Measurements from ENCODE around the gene MSANTD2.

The MSANTD2 gene

GRCh38 chr11:124758355-124759265 lies 41.6 kb downstream of the MSANTD2 start:
- 6% methylated on average over 52 of the region's 53 CpGs for WGBS
- no peak overlapping the region for H2AFZ ChIP-seq (ENCODE audit: low read depth, low read length)
- H2BK12ac ChIP-seq (ENCODE audit: low read length in 2 of 2): no peak overlapping the region
- no peak overlapping the region for H2AK5ac ChIP-seq (ENCODE audit: low read length, severe bottlenecking)
- H2BK15ac ChIP-seq (ENCODE audit: low read depth, poor library complexity, severe bottlenecking): no peak overlapping the region
- H3K18ac ChIP-seq (ENCODE audit: low read depth in 1 of 2, low read length in 2 of 2): no peak overlapping the region
- no peak overlapping the region for H4K91ac ChIP-seq (ENCODE audit: low read length)
- H2BK5ac ChIP-seq (ENCODE audit: low read depth, low read length, poor library complexity, severe bottlenecking): no peak overlapping the region
- H3K4ac ChIP-seq (ENCODE audit: low read depth in 1 of 2, low read length in 2 of 2): no peak overlapping the region
- H3K4me3 ChIP-seq (ENCODE audit: insufficient read depth in 1 of 2, low read depth in 1 of 2, low read length in 2 of 2): peak overlapping the region in 1 of 2 experiments; percentile 75
- H3K23ac ChIP-seq (ENCODE audit: low read length in 2 of 2): no peak overlapping the region
- H3K4me2 ChIP-seq (ENCODE audit: low read length, poor library complexity, severe bottlenecking): peak overlapping the region; percentile 77
- no peaks in the 10 kb centered on the region for H3K9me3 ChIP-seq (ENCODE audit: control insufficient read depth, low read length)
- H4K8ac ChIP-seq (ENCODE audit: low read length): no peak overlapping the region
- peaks cover 63 to 89% of the 10 kb centered on the region in 2 experiments for H3K27me3 ChIP-seq (ENCODE audit: control insufficient read depth in 1 of 2, insufficient read depth in 1 of 2, low read length in 2 of 2)
- peak; percentile 69 for DNase-seq
- no peak overlapping the region for H3K27ac ChIP-seq (ENCODE audit: low read length, poor library complexity, severe bottlenecking)
- H3K14ac ChIP-seq (ENCODE audit: low read length in 2 of 2): no peak overlapping the region
- H3K4me1 ChIP-seq (ENCODE audit: control insufficient read depth, insufficient read depth, low read depth, low read length): peaks cover 43% of the 10 kb centered on the region
- H3K79me1 ChIP-seq (replicated peaks; ENCODE audit: low read length, poor library complexity, severe bottlenecking): peaks cover 2% of the 10 kb centered on the region
- H3K9ac ChIP-seq (ENCODE audit: low read length): peak overlapping the region; percentile 49
- no peaks in the 10 kb centered on the region for H3K36me3 ChIP-seq (ENCODE audit: control insufficient read depth in 1 of 2, insufficient read depth in 2 of 2, low read depth in 1 of 2, low read length in 2 of 2)
- H2BK120ac ChIP-seq (ENCODE audit: low read depth, low read length): no peak overlapping the region

- Histone ChIP-seq H3K36me3 (ENCODE audit: control insufficient read depth in 1 of 2, insufficient read depth in 2 of 2, low read depth in 1 of 2, low read length in 2 of 2) (no peaks in the 10 kb centered on the region), H2BK12ac (ENCODE audit: low read length in 2 of 2) (no peak overlapping the region), H2AK5ac (ENCODE audit: low read length, severe bottlenecking) (no peak overlapping the region), H3K27me3 (ENCODE audit: control insufficient read depth in 1 of 2, insufficient read depth in 1 of 2, low read length in 2 of 2) (peaks cover 67 to 94% of the 10 kb centered on the region in 2 experiments), H3K18ac (ENCODE audit: low read depth in 1 of 2, low read length in 2 of 2) (no peak overlapping the region), H2BK5ac (ENCODE audit: low read depth, low read length, poor library complexity, severe bottlenecking) (no peak overlapping the region), H3K4me3 (ENCODE audit: insufficient read depth in 1 of 2, low read depth in 1 of 2, low read length in 2 of 2) (no peak overlapping the region), H3K9ac (ENCODE audit: low read length) (no peak overlapping the region), H3K79me1 (replicated peaks; ENCODE audit: low read length, poor library complexity, severe bottlenecking) (no peaks in the 10 kb centered on the region), H2BK15ac (ENCODE audit: low read depth, poor library complexity, severe bottlenecking) (no peak overlapping the region), H3K4me1 (ENCODE audit: control insufficient read depth, insufficient read depth, low read depth, low read length) (peaks cover 39% of the 10 kb centered on the region), H2AFZ (ENCODE audit: low read depth, low read length) (no peak overlapping the region), H3K23ac (ENCODE audit: low read length in 2 of 2) (no peak overlapping the region), H4K91ac (ENCODE audit: low read length) (no peak overlapping the region), H3K27ac (ENCODE audit: low read length, poor library complexity, severe bottlenecking) (no peak overlapping the region), H3K4me2 (ENCODE audit: low read length, poor library complexity, severe bottlenecking) (no peak overlapping the region), H4K8ac (ENCODE audit: low read length) (no peak overlapping the region), H2BK120ac (ENCODE audit: low read depth, low read length) (no peak overlapping the region), H3K14ac (ENCODE audit: low read length in 2 of 2) (no peak overlapping the region), H3K4ac (ENCODE audit: low read depth in 1 of 2, low read length in 2 of 2) (no peak overlapping the region), H3K9me3 (ENCODE audit: control insufficient read depth, low read length) (no peaks in the 10 kb centered on the region)
- DNase-seq: no peak
- 55% methylated on average over 3 of the region's 3 CpGs for WGBS
Measured at GRCh38 chr11:124757320-124757719, 42.9 kb downstream of the MSANTD2 start.

- H2BK15ac ChIP-seq (ENCODE audit: low read depth, poor library complexity, severe bottlenecking): no peak overlapping the region
- no peak overlapping the region for H3K9ac ChIP-seq (ENCODE audit: low read length)
- H3K4ac ChIP-seq (ENCODE audit: low read depth in 1 of 2, low read length in 2 of 2): no peak overlapping the region
- H3K23ac ChIP-seq (ENCODE audit: low read length in 2 of 2): no peak overlapping the region
- no peak for DNase-seq
- H4K91ac ChIP-seq (ENCODE audit: low read length): no peak overlapping the region
- H2BK5ac ChIP-seq (ENCODE audit: low read depth, low read length, poor library complexity, severe bottlenecking): no peak overlapping the region
- H3K27me3 ChIP-seq (ENCODE audit: control insufficient read depth in 1 of 2, insufficient read depth in 1 of 2, low read length in 2 of 2): peaks cover 69 to 95% of the 10 kb centered on the region in 2 experiments
- H3K4me3 ChIP-seq (ENCODE audit: insufficient read depth in 1 of 2, low read depth in 1 of 2, low read length in 2 of 2): no peak overlapping the region
- 23% methylated on average over 6 of the region's 6 CpGs for WGBS
- no peak overlapping the region for H3K4me2 ChIP-seq (ENCODE audit: low read length, poor library complexity, severe bottlenecking)
- H3K4me1 ChIP-seq (ENCODE audit: control insufficient read depth, insufficient read depth, low read depth, low read length): peaks cover 37% of the 10 kb centered on the region
- H3K27ac ChIP-seq (ENCODE audit: low read length, poor library complexity, severe bottlenecking): no peak overlapping the region
- no peak overlapping the region for H4K8ac ChIP-seq (ENCODE audit: low read length)
- H3K79me1 ChIP-seq (replicated peaks; ENCODE audit: low read length, poor library complexity, severe bottlenecking): no peaks in the 10 kb centered on the region
- H2BK120ac ChIP-seq (ENCODE audit: low read depth, low read length): no peak overlapping the region
- H2AFZ ChIP-seq (ENCODE audit: low read depth, low read length): no peak overlapping the region
- no peak overlapping the region for H2BK12ac ChIP-seq (ENCODE audit: low read length in 2 of 2)
- no peak overlapping the region for H2AK5ac ChIP-seq (ENCODE audit: low read length, severe bottlenecking)
- no peaks in the 10 kb centered on the region for H3K9me3 ChIP-seq (ENCODE audit: control insufficient read depth, low read length)
- H3K18ac ChIP-seq (ENCODE audit: low read depth in 1 of 2, low read length in 2 of 2): no peak overlapping the region
- H3K14ac ChIP-seq (ENCODE audit: low read length in 2 of 2): no peak overlapping the region
- H3K36me3 ChIP-seq (ENCODE audit: control insufficient read depth in 1 of 2, insufficient read depth in 2 of 2, low read depth in 1 of 2, low read length in 2 of 2): no peaks in the 10 kb centered on the region
Measured at GRCh38 chr11:124756753-124757227, 43.4 kb downstream of the MSANTD2 start.

- H2BK12ac ChIP-seq (ENCODE audit: low read length in 2 of 2): no peak overlapping the region
- 39% methylated on average over 8 of the region's 9 CpGs for WGBS
- H3K4me2 ChIP-seq (ENCODE audit: low read length, poor library complexity, severe bottlenecking): no peak overlapping the region
- H4K8ac ChIP-seq (ENCODE audit: low read length): no peak overlapping the region
- H3K14ac ChIP-seq (ENCODE audit: low read length in 2 of 2): no peak overlapping the region
- H3K18ac ChIP-seq (ENCODE audit: low read depth in 1 of 2, low read length in 2 of 2): no peak overlapping the region
- H3K36me3 ChIP-seq (ENCODE audit: control insufficient read depth in 1 of 2, insufficient read depth in 2 of 2, low read depth in 1 of 2, low read length in 2 of 2): no peaks in the 10 kb centered on the region
- no peak overlapping the region for H3K4me3 ChIP-seq (ENCODE audit: insufficient read depth in 1 of 2, low read depth in 1 of 2, low read length in 2 of 2)
- H3K27ac ChIP-seq (ENCODE audit: low read length, poor library complexity, severe bottlenecking): no peak overlapping the region
- H3K9ac ChIP-seq (ENCODE audit: low read length): no peak overlapping the region
- no peak for DNase-seq
- H3K27me3 ChIP-seq (ENCODE audit: control insufficient read depth in 1 of 2, insufficient read depth in 1 of 2, low read length in 2 of 2): peaks cover 69 to 95% of the 10 kb centered on the region in 2 experiments
- no peaks in the 10 kb centered on the region for H3K79me1 ChIP-seq (replicated peaks; ENCODE audit: low read length, poor library complexity, severe bottlenecking)
- no peak overlapping the region for H3K23ac ChIP-seq (ENCODE audit: low read length in 2 of 2)
- H3K4ac ChIP-seq (ENCODE audit: low read depth in 1 of 2, low read length in 2 of 2): no peak overlapping the region
- H2BK5ac ChIP-seq (ENCODE audit: low read depth, low read length, poor library complexity, severe bottlenecking): no peak overlapping the region
- no peaks in the 10 kb centered on the region for H3K9me3 ChIP-seq (ENCODE audit: control insufficient read depth, low read length)
- H3K4me1 ChIP-seq (ENCODE audit: control insufficient read depth, insufficient read depth, low read depth, low read length): peaks cover 36% of the 10 kb centered on the region
- H2AFZ ChIP-seq (ENCODE audit: low read depth, low read length): no peak overlapping the region
- no peak overlapping the region for H4K91ac ChIP-seq (ENCODE audit: low read length)
- H2BK120ac ChIP-seq (ENCODE audit: low read depth, low read length): no peak overlapping the region
- H2AK5ac ChIP-seq (ENCODE audit: low read length, severe bottlenecking): no peak overlapping the region
- no peak overlapping the region for H2BK15ac ChIP-seq (ENCODE audit: low read depth, poor library complexity, severe bottlenecking)
Measured at GRCh38 chr11:124756033-124756752, 44.0 kb downstream of the MSANTD2 start.

All from mesenchymal stem cell (in vitro differentiated cells and primary cell).